Measurements from ENCODE around the gene OPN3. TPM values are rescaled to one million over a fixed set of nuclear protein-coding genes. Genes with fewer than 3 reads are reported as not detected.

OPN3 gene
- polyA plus RNA-seq, 1 donor (not counting 4 experiments of a cell fraction or from before 2014, with no cell fraction given): 48.4 TPM

- Histone ChIP-seq H3K4me1 (ENCODE audit: control insufficient read depth, extremely low read depth, insufficient read depth, low read length) (peaks cover 4% of the 10 kb centered on the region), H4K20me1 (ENCODE audit: control insufficient read depth, extremely low read depth, insufficient read depth, low read length) (no peaks in the 10 kb centered on the region), H3K27me3 (ENCODE audit: control insufficient read depth, extremely low read depth, insufficient read depth, low read length) (no peaks in the 10 kb centered on the region), H3K79me2 (ENCODE audit: control insufficient read depth, insufficient read depth, low read length) (peaks cover 10% of the 10 kb centered on the region), H3K4me2 (ENCODE audit: control insufficient read depth, extremely low read depth, insufficient read depth, low read depth, low read length) (no peak overlapping the region), H3K9ac (ENCODE audit: control insufficient read depth, extremely low read depth, insufficient read depth, low read length) (no peak overlapping the region), H3K36me3 (ENCODE audit: control insufficient read depth in 2 of 2, extremely low read depth in 1 of 2, insufficient read depth in 2 of 2, low read length in 2 of 2) (no peaks in the 10 kb centered on the region), H2AFZ (ENCODE audit: control insufficient read depth, low read length) (no peak overlapping the region), H3K27ac (ENCODE audit: control insufficient read depth, insufficient read depth, low read length) (no peak overlapping the region), H3K9me1 (ENCODE audit: control insufficient read depth, extremely low read depth, insufficient read depth, low read length) (no peaks in the 10 kb centered on the region), H3K4me3 (ENCODE audit: control insufficient read depth in 2 of 3, extremely low read depth in 1 of 3, insufficient read depth in 2 of 3, low read depth in 1 of 3, low read length in 3 of 3) (no peak overlapping the region), H3K9me3 (ENCODE audit: control insufficient read depth, low read depth, low read length) (no peaks in the 10 kb centered on the region)
- FAIRE-seq (peak; percentile 74), DNase-seq (ENCODE audit: low read depth, low spot score) (peak; percentile 57)
- TF ChIP-seq EZH2 (IDR thresholded peaks at IDR 0.05; ENCODE audit: low read length) (no peak), CTCF (optimal IDR thresholded peaks at IDR 0.05 in 1 of 3, IDR thresholded peaks at IDR 0.05 in 1 of 3, conservative IDR thresholded peaks at IDR 0.05 in 1 of 3; ENCODE audit: extremely low read depth in 1 of 3, insufficient read depth in 2 of 3, low read length in 3 of 3) (peak in 2 of 3 experiments; percentile 52 to 54)
- dilution Hi-C loops (cut with MboI; ENCODE audit: extremely low pct_ligation_motif_present, low sequenced_read_pairs): no loop called here
Measured at GRCh38 chr1:241627453-241628259, 12.5 kb downstream of the OPN3 start.

- H3K36me3 ChIP-seq (ENCODE audit: control insufficient read depth in 2 of 2, extremely low read depth in 1 of 2, insufficient read depth in 2 of 2, low read length in 2 of 2): peaks cover 0 to 6% of the 10 kb centered on the region in 2 experiments
- DNase-seq (ENCODE audit: low read depth, low spot score) (no peak), FAIRE-seq (no peak)
- H3K9me3 ChIP-seq (ENCODE audit: control insufficient read depth, low read depth, low read length): no peaks in the 10 kb centered on the region
- TF ChIP-seq CTCF (optimal IDR thresholded peaks at IDR 0.05 in 1 of 3, IDR thresholded peaks at IDR 0.05 in 1 of 3, conservative IDR thresholded peaks at IDR 0.05 in 1 of 3; ENCODE audit: extremely low read depth in 1 of 3, insufficient read depth in 2 of 3, low read length in 3 of 3): no peak
- TF ChIP-seq EZH2 (IDR thresholded peaks at IDR 0.05; ENCODE audit: low read length): no peak
- no peak overlapping the region for H3K4me3 ChIP-seq (ENCODE audit: control insufficient read depth in 2 of 3, extremely low read depth in 1 of 3, insufficient read depth in 2 of 3, low read depth in 1 of 3, low read length in 3 of 3)
- H3K27me3 ChIP-seq (ENCODE audit: control insufficient read depth, extremely low read depth, insufficient read depth, low read length): no peaks in the 10 kb centered on the region
- H3K27ac ChIP-seq (ENCODE audit: control insufficient read depth, insufficient read depth, low read length): no peak overlapping the region
- no peaks in the 10 kb centered on the region for H4K20me1 ChIP-seq (ENCODE audit: control insufficient read depth, extremely low read depth, insufficient read depth, low read length)
- H3K4me2 ChIP-seq (ENCODE audit: control insufficient read depth, extremely low read depth, insufficient read depth, low read depth, low read length): no peak overlapping the region
- H3K79me2 ChIP-seq (ENCODE audit: control insufficient read depth, insufficient read depth, low read length): no peaks in the 10 kb centered on the region
- dilution Hi-C loops (cut with MboI; ENCODE audit: extremely low pct_ligation_motif_present, low sequenced_read_pairs): loop anchor here (25.0 kb wide), 1 partner anchor 212 kb away; the partner anchor contains the start of gene EXO1
- H2AFZ ChIP-seq (ENCODE audit: control insufficient read depth, low read length): no peak overlapping the region
- H3K9me1 ChIP-seq (ENCODE audit: control insufficient read depth, extremely low read depth, insufficient read depth, low read length): no peaks in the 10 kb centered on the region
- no peak overlapping the region for H3K9ac ChIP-seq (ENCODE audit: control insufficient read depth, extremely low read depth, insufficient read depth, low read length)
- peaks cover 4% of the 10 kb centered on the region for H3K4me1 ChIP-seq (ENCODE audit: control insufficient read depth, extremely low read depth, insufficient read depth, low read length)
Measured at GRCh38 chr1:241624935-241625334, 15.2 kb downstream of the OPN3 start.

Measured in keratinocyte (primary cell).